Stomach (tissue), 4 donors: ENCODE data around the gene SLC17A8.

Experiments used
- CTCF ChIP-seq, 7 experiments: fragments of 450-650 bp in 4 of 7; fragments of 200-600 bp in 3 of 7; sonication (generic) in 3 of 7; IDR thresholded peaks; one replicate each; pipeline ENCODE4 v1.5.1; 2016 to 2019; ENCODE audit warnings: antibody characterized with exemption in 7 of 7, control low read depth in 2 of 7, mild to moderate bottlenecking in 1 of 7
- EP300 ChIP-seq: sonication (generic); formaldehyde crosslinking; IDR thresholded peaks from one replicate; pipeline ENCODE4 v1.6.1; 2017; ENCODE audit warnings: antibody characterized with exemption
- POLR2A ChIP-seq, 4 donors: fragments of 450-650 bp; IDR thresholded peaks; one replicate each; pipeline ENCODE4 v1.6.1; 2016; ENCODE audit warnings: antibody characterized with exemption in 4 of 4, control low read depth in 2 of 4, mild to moderate bottlenecking in 1 of 4, moderate library complexity in 1 of 4

- TF ChIP-seq CTCF (IDR thresholded peaks at IDR 0.05) (no peak), POLR2A (IDR thresholded peaks at IDR 0.05) (no peak), EP300 (no peak)
Observed at GRCh38 chr12:100348657-100349454, 8.0 kb upstream of the SLC17A8 start.
